Cerebellar nuclear complex (tissue), 1 donor: ENCODE data around the gene NLRC3.
"Not testable (repeated sequence)": the region's sequence is repeated elsewhere in the genome, so short reads cannot be mapped to it uniquely, and the experiment has no call there.

ENCODE experiments used
- DNase-seq, 2 experiments: peaks; one replicate each; lab custom pipeline; 2025; lab: John Stamatoyannopoulos, UW

Gene NLRC3

GRCh38 chr16:3513892-3514583, 63.2 kb downstream of the NLRC3 start:
- no peak for DNase-seq

GRCh38 chr16:3511286-3512180, 65.7 kb downstream of the NLRC3 start:
- no peak for DNase-seq

- DNase-seq, result no peak
These were observed 66.8 kb downstream of the NLRC3 start for GRCh38 chr16:3510416-3510815.

- no peak for DNase-seq
These were observed 67.7 kb downstream of the NLRC3 start for GRCh38 chr16:3509470-3509928.

GRCh38 chr16:3508736-3509135, 68.5 kb downstream of the NLRC3 start:
- no peak for DNase-seq

- no peak for DNase-seq
These were observed 73.7 kb downstream of the NLRC3 start for GRCh38 chr16:3503523-3503922.

- DNase-seq, result no peak
These were observed 75.3 kb downstream of the NLRC3 start for GRCh38 chr16:3501783-3502400.

- not testable (repeated sequence) for DNase-seq
These were observed 75.8 kb downstream of the NLRC3 start for GRCh38 chr16:3501412-3501761.

GRCh38 chr16:3498988-3499387, 78.2 kb downstream of the NLRC3 start:
- DNase-seq, result no peak

GRCh38 chr16:3497771-3498170, 79.4 kb downstream of the NLRC3 start:
- DNase-seq, result no peak

GRCh38 chr16:3496386-3496785, 80.8 kb downstream of the NLRC3 start:
- DNase-seq, result no peak

- DNase-seq, result no peak
These were observed 82.0 kb downstream of the NLRC3 start, which contains the start of gene C16orf90 for GRCh38 chr16:3495176-3495575. C16orf90 (minus strand) TSS chr16:3495489; CDS start chr16:3495421, 68 bp downstream.

GRCh38 chr16:3494386-3494973, 82.7 kb downstream of the NLRC3 start:
- DNase-seq, result no peak

- DNase-seq, result no peak
These were observed 84.8 kb downstream of the NLRC3 start for GRCh38 chr16:3492356-3492755.

GRCh38 chr16:3490911-3491629, 86.1 kb downstream of the NLRC3 start:
- no peak for DNase-seq
